GM12878 (cell line): ENCODE measurements around the gene DNAJC22.

ENCODE experiments used
- CBFB ChIP-seq: IDR thresholded peaks from 2 replicates; pipeline ENCODE4 v1.6.1; 2016; ENCODE audit warnings: antibody characterized with exemption, low read depth
- CHD1 ChIP-seq: IDR thresholded peaks from 2 replicates; pipeline ENCODE4 v1.6.1; 2012; ENCODE audit warnings: low read depth, low read length, improper control_type of control experiment
- CHD2 ChIP-seq: IDR thresholded peaks from 2 replicates; pipeline ENCODE4 v1.6.1; 2011; ENCODE audit warnings: low read depth, low read length, improper control_type of control experiment, borderline replicate concordance
- NKRF ChIP-seq: fragments of 450-650 bp; conservative IDR thresholded peaks from 2 replicates; pipeline ENCODE4 v1.6.1; 2017; ENCODE audit warnings: mild to moderate bottlenecking, moderate library complexity
- POLR2A ChIP-seq: IDR thresholded peaks from 2 replicates; pipeline ENCODE4 v1.6.1; 2011; ENCODE audit warnings: low read depth, mild to moderate bottlenecking, low read length
- SIN3A ChIP-seq: IDR thresholded peaks from 2 replicates; pipeline ENCODE4 v1.6.1; 2012; ENCODE audit warnings: low read depth, low read length, improper control_type of control experiment
- SPI1 ChIP-seq: IDR thresholded peaks from 2 replicates; pipeline ENCODE4 v1.6.1; 2011; ENCODE audit warnings: low read depth, mild to moderate bottlenecking, low read length, moderate library complexity, borderline replicate concordance; ENCODE audit not compliant: insufficient read depth
- STAT1 ChIP-seq: fragments of 450-650 bp; conservative IDR thresholded peaks from 2 replicates; pipeline ENCODE4 v1.6.1; 2014; ENCODE audit warnings: antibody characterized with exemption, mild to moderate bottlenecking
- TAF1 ChIP-seq: IDR thresholded peaks from 2 replicates; pipeline ENCODE4 v1.6.1; 2011; ENCODE audit warnings: mild to moderate bottlenecking, low read depth, low read length, borderline replicate concordance
- YBX1 ChIP-seq: fragments of 450-650 bp; IDR thresholded peaks from 2 replicates; pipeline ENCODE4 v1.6.1; 2016; ENCODE audit warnings: antibody characterized with exemption
- ZNF274 ChIP-seq: IDR thresholded peaks from one replicate; pipeline ENCODE4 v1.8.0; 2011; ENCODE audit not compliant: insufficient read length, insufficient read depth
- TF ChIP-seq, protein P1 (sequence below), 3 experiments: IDR thresholded peaks in 2 of 3; conservative IDR thresholded peaks in 1 of 3; 2 replicates each; pipeline ENCODE4 v1.5.1; 2011; ENCODE audit warnings: low read depth in 3 of 3, low read length in 3 of 3, mild to moderate bottlenecking in 3 of 3, control low read depth in 2 of 3, moderate library complexity in 2 of 3, inconsistent platforms in 1 of 3, mixed read lengths in 1 of 3; ENCODE audit not compliant: control insufficient read depth in 2 of 3, insufficient read depth in 1 of 3; ENCODE audit errors: extremely low read depth in 1 of 3
- TF ChIP-seq, protein P2 (sequence below): fragments of 450-650 bp; formaldehyde crosslinking; IDR thresholded peaks from 2 replicates; pipeline ENCODE4 v1.4.0; 2022; ENCODE audit warnings: mild to moderate bottlenecking, moderate library complexity

GRCh38 chr12:49335955-49336644 is 10.6 kb upstream of the DNAJC22 start:
- TF ChIP-seq ZNF274 (no peak), SIN3A (no peak), POLR2A (no peak), STAT1 (no peak), YBX1 (no peak), SPI1 (no peak), NKRF (no peak), CBFB (no peak), CHD2 (no peak), CHD1 (no peak), TAF1 (no peak)
- TF ChIP-seq, protein P1, sequence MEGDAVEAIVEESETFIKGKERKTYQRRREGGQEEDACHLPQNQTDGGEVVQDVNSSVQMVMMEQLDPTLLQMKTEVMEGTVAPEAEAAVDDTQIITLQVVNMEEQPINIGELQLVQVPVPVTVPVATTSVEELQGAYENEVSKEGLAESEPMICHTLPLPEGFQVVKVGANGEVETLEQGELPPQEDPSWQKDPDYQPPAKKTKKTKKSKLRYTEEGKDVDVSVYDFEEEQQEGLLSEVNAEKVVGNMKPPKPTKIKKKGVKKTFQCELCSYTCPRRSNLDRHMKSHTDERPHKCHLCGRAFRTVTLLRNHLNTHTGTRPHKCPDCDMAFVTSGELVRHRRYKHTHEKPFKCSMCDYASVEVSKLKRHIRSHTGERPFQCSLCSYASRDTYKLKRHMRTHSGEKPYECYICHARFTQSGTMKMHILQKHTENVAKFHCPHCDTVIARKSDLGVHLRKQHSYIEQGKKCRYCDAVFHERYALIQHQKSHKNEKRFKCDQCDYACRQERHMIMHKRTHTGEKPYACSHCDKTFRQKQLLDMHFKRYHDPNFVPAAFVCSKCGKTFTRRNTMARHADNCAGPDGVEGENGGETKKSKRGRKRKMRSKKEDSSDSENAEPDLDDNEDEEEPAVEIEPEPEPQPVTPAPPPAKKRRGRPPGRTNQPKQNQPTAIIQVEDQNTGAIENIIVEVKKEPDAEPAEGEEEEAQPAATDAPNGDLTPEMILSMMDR (IDR thresholded peaks at IDR 0.05 in 2 of 3, conservative IDR thresholded peaks at IDR 0.05 in 1 of 3; ENCODE audit: control insufficient read depth in 2 of 3, extremely low read depth in 1 of 3, insufficient read depth in 1 of 3, low read depth in 3 of 3, low read length in 3 of 3) = no peak
- TF ChIP-seq, protein P2, sequence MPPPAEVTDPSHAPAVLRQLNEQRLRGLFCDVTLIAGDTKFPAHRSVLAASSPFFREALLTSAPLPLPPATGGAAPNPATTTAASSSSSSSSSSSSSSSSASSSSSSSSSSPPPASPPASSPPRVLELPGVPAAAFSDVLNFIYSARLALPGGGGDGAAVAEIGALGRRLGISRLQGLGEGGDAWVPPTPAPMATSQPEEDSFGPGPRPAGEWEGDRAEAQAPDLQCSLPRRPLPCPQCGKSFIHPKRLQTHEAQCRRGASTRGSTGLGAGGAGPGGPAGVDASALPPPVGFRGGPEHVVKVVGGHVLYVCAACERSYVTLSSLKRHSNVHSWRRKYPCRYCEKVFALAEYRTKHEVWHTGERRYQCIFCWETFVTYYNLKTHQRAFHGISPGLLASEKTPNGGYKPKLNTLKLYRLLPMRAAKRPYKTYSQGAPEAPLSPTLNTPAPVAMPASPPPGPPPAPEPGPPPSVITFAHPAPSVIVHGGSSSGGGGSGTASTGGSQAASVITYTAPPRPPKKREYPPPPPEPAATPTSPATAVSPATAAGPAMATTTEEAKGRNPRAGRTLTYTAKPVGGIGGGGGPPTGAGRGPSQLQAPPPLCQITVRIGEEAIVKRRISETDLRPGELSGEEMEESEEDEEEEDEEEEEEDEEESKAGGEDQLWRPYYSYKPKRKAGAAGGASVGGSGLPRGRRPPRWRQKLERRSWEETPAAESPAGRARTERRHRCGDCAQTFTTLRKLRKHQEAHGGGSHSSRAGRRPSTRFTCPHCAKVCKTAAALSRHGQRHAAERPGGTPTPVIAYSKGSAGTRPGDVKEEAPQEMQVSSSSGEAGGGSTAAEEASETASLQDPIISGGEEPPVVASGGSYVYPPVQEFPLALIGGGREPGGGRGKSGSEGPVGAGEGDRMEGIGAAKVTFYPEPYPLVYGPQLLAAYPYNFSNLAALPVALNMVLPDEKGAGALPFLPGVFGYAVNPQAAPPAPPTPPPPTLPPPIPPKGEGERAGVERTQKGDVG (CRISPR knock-in tag) = no peak
